Erythroblast (primary cell): ENCODE results near the gene PDE9A.

Experiments
- GATA1 ChIP-seq: IDR thresholded peaks from 2 replicates; pipeline ENCODE4 v1.6.1; 2011; ENCODE audit warnings: low read depth, mild to moderate bottlenecking, control low read depth, low read length, moderate library complexity
- POLR2A ChIP-seq: IDR thresholded peaks from 2 replicates; pipeline ENCODE4 v1.6.1; 2011; ENCODE audit warnings: mild to moderate bottlenecking, low read length

GRCh38 chr21:42614396-42614795, 39.0 kb upstream of the PDE9A start:
- no peak for TF ChIP-seq POLR2A
- TF ChIP-seq GATA1, result no peak
